ENCODE data around the gene FOXP4.

- TF ChIP-seq CTCF (IDR thresholded peaks at IDR 0.05) (no peak), POLR2A (IDR thresholded peaks at IDR 0.05; ENCODE audit: low read depth) (no peak), POLR2AphosphoS5 (IDR thresholded peaks at IDR 0.05) (no peak), EP300 (IDR thresholded peaks at IDR 0.05) (no peak)
Observed at GRCh38 chr6:41560431-41561192, 14.4 kb downstream of the FOXP4 start.
